PFSK-1 (cell line): ENCODE data around the gene TYMP.

ENCODE experiments used
- FOXP2 ChIP-seq: optimal IDR thresholded peaks from 2 replicates; pipeline ENCODE3; 2011; ENCODE audit warnings: borderline replicate concordance, control low read depth, inconsistent platforms; ENCODE audit not compliant: insufficient read depth; ENCODE audit errors: extremely low read length, extremely low read depth
- POLR2AphosphoS5 ChIP-seq: IDR thresholded peaks from 2 replicates; pipeline ENCODE4 v1.6.1; 2012; ENCODE audit warnings: low read depth, mild to moderate bottlenecking, control low read depth, low read length, moderate library complexity
- SIN3A ChIP-seq: IDR thresholded peaks from 2 replicates; pipeline ENCODE4 v1.6.1; 2012; ENCODE audit warnings: mild to moderate bottlenecking, low read length, moderate library complexity, borderline replicate concordance; ENCODE audit not compliant: insufficient read depth
- TAF1 ChIP-seq: IDR thresholded peaks from 2 replicates; pipeline ENCODE4 v1.6.1; 2012; ENCODE audit warnings: low read length, control low read depth, borderline replicate concordance; ENCODE audit not compliant: insufficient read depth
- TF ChIP-seq, protein P1 (sequence below), 2 experiments: IDR thresholded peaks; 2 replicates each; pipeline versions ENCODE4 v1.6.1 to v1.8.0; 2011 to 2012; ENCODE audit warnings: low read depth in 2 of 2, low read length in 2 of 2, control low read depth in 1 of 2, inconsistent platforms in 1 of 2, mild to moderate bottlenecking in 1 of 2, moderate library complexity in 1 of 2; ENCODE audit not compliant: insufficient read depth in 1 of 2

The TYMP gene

DNA sequence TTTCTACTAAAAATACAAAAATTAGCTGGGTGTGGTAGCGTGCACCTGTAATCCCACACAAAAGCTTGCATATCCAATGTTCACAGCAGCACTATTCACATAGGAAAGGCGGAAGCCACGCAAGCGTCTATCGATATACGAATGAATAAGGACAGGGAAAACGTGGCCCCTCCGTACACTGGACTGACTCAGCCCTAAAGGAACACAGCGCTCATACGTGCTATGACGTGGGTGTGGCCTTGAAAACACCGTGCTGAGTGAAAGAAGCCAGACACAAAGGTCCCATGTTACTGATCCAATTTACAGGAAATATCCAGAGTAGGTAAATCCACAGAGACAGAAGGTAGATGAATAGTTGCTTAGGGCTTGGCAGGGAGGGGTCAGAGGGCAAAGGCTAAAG is 29.4 kb downstream of the TYMP start:
- TF ChIP-seq SIN3A (no peak), POLR2AphosphoS5 (no peak), TAF1 (no peak), FOXP2 (no peak)
- TF ChIP-seq, protein P1, sequence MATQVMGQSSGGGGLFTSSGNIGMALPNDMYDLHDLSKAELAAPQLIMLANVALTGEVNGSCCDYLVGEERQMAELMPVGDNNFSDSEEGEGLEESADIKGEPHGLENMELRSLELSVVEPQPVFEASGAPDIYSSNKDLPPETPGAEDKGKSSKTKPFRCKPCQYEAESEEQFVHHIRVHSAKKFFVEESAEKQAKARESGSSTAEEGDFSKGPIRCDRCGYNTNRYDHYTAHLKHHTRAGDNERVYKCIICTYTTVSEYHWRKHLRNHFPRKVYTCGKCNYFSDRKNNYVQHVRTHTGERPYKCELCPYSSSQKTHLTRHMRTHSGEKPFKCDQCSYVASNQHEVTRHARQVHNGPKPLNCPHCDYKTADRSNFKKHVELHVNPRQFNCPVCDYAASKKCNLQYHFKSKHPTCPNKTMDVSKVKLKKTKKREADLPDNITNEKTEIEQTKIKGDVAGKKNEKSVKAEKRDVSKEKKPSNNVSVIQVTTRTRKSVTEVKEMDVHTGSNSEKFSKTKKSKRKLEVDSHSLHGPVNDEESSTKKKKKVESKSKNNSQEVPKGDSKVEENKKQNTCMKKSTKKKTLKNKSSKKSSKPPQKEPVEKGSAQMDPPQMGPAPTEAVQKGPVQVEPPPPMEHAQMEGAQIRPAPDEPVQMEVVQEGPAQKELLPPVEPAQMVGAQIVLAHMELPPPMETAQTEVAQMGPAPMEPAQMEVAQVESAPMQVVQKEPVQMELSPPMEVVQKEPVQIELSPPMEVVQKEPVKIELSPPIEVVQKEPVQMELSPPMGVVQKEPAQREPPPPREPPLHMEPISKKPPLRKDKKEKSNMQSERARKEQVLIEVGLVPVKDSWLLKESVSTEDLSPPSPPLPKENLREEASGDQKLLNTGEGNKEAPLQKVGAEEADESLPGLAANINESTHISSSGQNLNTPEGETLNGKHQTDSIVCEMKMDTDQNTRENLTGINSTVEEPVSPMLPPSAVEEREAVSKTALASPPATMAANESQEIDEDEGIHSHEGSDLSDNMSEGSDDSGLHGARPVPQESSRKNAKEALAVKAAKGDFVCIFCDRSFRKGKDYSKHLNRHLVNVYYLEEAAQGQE (IDR thresholded peaks at IDR 0.05; ENCODE audit: insufficient read depth in 1 of 2, low read depth in 2 of 2, low read length in 2 of 2) = no peak

DNA sequence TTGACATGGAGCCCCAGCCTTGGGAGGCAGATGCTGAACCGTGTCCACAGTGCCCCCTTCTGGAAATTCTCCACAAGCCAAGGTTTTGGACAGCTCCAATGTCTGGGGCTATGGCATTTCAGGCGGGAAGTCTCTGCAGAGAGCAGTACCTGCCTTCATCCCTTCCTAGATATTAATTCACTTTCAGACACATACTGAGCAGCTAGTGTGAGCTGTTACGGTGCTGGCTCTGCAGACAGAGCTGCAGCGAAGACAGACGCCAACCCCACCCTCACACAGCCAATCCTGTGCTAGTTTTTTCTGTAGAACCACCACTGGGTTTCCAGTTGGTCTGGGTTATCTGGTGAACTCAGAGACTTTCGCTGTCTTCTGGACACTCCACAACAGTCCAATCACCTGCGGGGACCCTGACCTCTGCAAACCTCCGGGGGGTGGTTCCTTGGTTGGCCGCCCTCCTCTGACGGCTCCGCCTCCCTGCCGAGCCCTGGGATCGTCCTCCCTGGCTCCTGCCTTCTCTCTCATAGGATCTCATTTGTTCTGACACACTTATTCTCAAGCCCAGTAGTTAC is 31.4 kb downstream of the TYMP start:
- TF ChIP-seq POLR2AphosphoS5 = no peak
- TF ChIP-seq, protein P1 (IDR thresholded peaks at IDR 0.05; ENCODE audit: insufficient read depth in 1 of 2, low read depth in 2 of 2, low read length in 2 of 2) = peak; percentile 77 to 89

GRCh38 chr22:50497093-50497492 is 32.7 kb downstream of the TYMP start:
- TF ChIP-seq TAF1 = no peak
- no peak for TF ChIP-seq SIN3A
- TF ChIP-seq, protein P1 (IDR thresholded peaks at IDR 0.05; ENCODE audit: insufficient read depth in 1 of 2, low read depth in 2 of 2, low read length in 2 of 2) = no peak
- TF ChIP-seq FOXP2 = no peak
- TF ChIP-seq POLR2AphosphoS5 = no peak

DNA sequence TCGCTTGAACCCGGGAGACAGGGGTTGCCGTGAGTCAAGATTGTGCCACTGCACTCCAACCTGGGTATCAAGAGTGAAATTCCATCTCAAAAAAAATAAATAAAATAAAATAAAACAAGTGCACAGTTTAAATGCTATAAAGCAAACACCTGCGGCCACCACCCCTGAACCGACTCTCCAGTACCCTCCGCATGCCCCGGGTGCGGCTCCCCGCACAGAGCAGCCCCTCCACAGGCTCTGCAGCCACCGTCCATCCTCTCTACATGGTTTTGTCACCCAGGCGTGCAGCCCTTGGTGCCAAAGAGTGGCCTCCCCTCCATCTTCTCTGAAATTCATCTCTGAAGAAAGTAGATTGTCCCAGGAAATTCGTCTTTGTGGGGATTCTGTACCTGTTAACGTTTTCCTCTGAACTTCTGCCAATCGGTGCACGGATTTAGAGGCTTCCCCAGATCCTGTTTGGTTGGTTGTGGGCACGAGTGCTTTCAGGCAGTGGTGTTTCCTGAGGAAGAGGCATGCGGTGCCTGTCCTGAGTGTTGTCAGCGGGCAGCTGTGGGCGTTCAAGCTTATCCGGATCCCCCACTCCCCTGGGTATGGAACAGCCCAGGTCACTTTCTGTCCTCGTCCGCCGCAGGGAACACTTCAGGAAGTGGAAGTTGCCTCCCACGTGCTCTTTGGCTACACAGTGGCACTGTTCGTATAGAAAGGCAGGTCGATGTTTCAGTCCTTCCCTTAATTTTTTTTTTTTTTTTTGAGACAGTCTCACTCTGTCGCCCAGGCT is 39.1 kb downstream of the TYMP start:
- TF ChIP-seq POLR2AphosphoS5 = no peak

GRCh38 chr22:50489363-50490243 is 40.2 kb downstream of the TYMP start:
- TF ChIP-seq FOXP2 = no peak
- TF ChIP-seq POLR2AphosphoS5 = no peak
- TF ChIP-seq SIN3A = no peak

DNA sequence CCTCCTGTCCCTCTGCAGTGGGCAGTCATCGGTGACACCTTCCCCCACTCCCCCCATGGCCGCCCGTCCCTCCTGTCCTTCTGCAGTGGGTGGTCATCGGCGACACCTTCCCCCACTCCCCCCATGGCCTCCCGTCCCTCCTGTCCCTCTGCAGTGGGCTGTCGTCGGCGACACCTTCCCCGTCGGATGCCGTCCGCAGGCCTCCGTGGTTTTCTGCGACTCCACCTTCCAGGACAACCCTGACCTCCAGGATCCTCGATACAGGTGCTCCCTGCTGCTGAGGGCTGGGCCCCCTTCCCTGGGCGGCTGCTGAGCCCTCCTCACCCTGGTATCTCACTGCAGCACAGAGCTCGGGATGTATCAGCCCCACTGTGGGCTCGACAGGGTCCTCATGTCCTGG is 40.9 kb downstream of the TYMP start:
- TF ChIP-seq SIN3A (no peak), POLR2AphosphoS5 (no peak), TAF1 (no peak), FOXP2 (no peak)
- TF ChIP-seq, protein P1 (IDR thresholded peaks at IDR 0.05; ENCODE audit: insufficient read depth in 1 of 2, low read depth in 2 of 2, low read length in 2 of 2) = no peak
